T-helper 17 cell (primary cell): Measurements from ENCODE around the gene TTYH3. TPM values are rescaled to one million over a fixed set of nuclear protein-coding genes. Genes with fewer than 3 reads are reported as not detected.

ENCODE experiments used
- ATAC-seq: fragments of 150-1000 bp; cut with Tn5 transposase; 2 replicates; pipeline ENCODE4 v1.10.0; 2021; ENCODE audit warnings: mild to moderate bottlenecking, moderate library complexity
- DNase-seq, 3 donors: peaks; one replicate each; pipeline versions ENCODE4 v3.0.0 to v3.0.0-alpha.2; 2020 to 2021
- H3K9me3 ChIP-seq: one replicate; pipeline ENCODE4 v1.7.0; 2013; ENCODE audit warnings: low read length, mild to moderate bottlenecking; ENCODE audit not compliant: control insufficient read depth, poor library complexity, severe bottlenecking
- H3K27ac Mint-ChIP-seq: one replicate; pipeline ENCODE4 v1.8.0; 2022; ENCODE audit warnings: mild to moderate bottlenecking, moderate library complexity, mixed read lengths
- H3K27me3 Mint-ChIP-seq: one replicate; pipeline ENCODE4 v1.8.0; 2022; ENCODE audit warnings: mixed read lengths
- H3K36me3 Mint-ChIP-seq: one replicate; pipeline ENCODE4 v1.8.0; 2022; ENCODE audit warnings: low read depth, mixed read lengths
- H3K4me1 Mint-ChIP-seq: one replicate; pipeline ENCODE4 v1.8.0; 2022; ENCODE audit warnings: mild to moderate bottlenecking, mixed read lengths
- H3K4me3 Mint-ChIP-seq: one replicate; pipeline ENCODE4 v1.8.0; 2022; ENCODE audit warnings: mild to moderate bottlenecking, moderate library complexity, mixed read lengths
- total RNA-seq, 4 donors: library from RNA in 2 of 4; stranded (reverse) in 2 of 4; gene quantifications; one replicate each; pipeline ENCODE4 v1.2.3 and lab custom pipeline; 2022 to 2026

TTYH3 gene
- total RNA-seq, 2 donors from 2014 or later = 13.2 to 14.8 TPM

DNA sequence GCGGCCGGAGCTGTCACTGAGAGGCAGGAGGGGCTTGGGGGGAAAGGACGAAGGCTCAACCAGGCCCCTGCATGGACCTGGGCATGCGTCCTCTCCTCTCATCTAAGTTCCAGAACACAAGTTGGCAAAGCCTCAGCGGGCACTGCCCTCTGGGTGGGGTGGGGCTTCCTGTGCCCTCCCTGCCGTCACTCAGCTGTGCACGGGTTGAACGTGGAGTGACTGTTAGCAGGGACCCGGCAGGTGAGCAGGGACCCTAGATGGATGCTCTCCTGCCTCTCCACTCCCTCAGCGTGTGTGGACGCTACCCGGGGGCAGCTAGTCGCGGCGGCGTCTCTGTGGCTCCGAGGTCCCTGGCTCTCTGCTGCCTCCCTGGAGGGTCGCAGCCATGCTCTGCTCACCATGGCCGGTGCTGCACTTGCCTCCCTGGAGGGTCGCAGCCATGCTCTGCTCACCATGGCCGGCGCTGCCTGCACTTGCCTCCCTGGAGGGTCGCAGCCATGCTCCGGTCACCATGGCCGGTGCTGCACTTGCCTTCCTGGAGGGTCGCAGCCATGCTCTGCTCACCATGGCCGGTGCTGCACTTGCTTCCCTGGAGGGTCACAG is 36.4 kb upstream of the TTYH3 start:
- DNase-seq (no peak), ATAC-seq (no peak)
- Mint-ChIP-seq H3K27ac (no peak overlapping the region), H3K4me1 (peaks cover 2% of the 10 kb centered on the region), H3K27me3 (no peaks in the 10 kb centered on the region), H3K4me3 (no peak overlapping the region), H3K36me3 (no peaks in the 10 kb centered on the region)
- no peaks in the 10 kb centered on the region for H3K9me3 ChIP-seq

DNA sequence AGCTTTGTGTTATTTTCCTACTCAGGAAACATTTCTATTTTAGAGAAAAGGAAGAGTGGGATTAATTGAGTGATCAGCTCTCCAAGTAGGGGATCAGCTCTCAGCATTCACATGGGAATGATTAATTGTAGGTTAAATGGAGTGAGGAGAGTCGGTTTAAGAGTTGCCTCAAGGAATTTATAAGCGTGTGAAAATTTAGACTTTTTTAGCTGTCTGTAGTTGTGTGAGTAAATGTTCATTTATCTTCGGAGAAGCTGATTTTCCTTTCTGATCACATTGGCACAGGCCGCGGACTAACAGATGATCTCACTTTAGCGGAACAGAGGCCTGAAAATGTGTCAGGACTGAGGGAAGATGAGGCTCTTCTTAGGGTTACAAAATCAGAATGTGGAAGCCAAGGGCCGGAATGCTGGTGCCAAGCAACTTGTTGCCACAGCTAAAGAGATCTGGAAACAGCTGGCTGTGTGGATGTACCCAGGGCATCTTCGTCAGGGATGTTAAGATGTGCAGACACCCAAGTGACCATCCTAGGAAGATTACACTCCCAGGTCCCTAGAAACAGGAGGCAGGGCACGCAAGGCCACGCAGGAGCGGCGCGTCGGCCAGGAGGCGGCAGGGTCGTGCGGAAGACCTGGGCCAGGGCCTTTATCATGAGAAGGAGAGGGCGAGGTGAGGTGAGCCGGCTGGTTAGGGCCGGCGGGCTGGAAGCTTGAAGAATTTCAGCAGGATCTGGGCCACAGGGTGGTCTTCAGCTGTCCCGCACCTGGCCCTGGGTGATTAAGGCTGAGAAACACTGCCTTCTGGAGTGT is 35.1 kb upstream of the TTYH3 start:
- Mint-ChIP-seq H3K27ac (no peak overlapping the region), H3K4me3 (no peak overlapping the region), H3K4me1 (peaks cover 2% of the 10 kb centered on the region), H3K36me3 (no peaks in the 10 kb centered on the region), H3K27me3 (no peaks in the 10 kb centered on the region)
- ATAC-seq (no peak), DNase-seq (no peak)
- no peaks in the 10 kb centered on the region for H3K9me3 ChIP-seq

- no peaks in the 10 kb centered on the region for H3K9me3 ChIP-seq
- Mint-ChIP-seq H3K27ac (no peak overlapping the region), H3K27me3 (no peaks in the 10 kb centered on the region), H3K4me1 (peaks cover 4% of the 10 kb centered on the region), H3K4me3 (no peak overlapping the region), H3K36me3 (peaks cover 2% of the 10 kb centered on the region)
- no peak for ATAC-seq
- DNase-seq = no peak
Measured at GRCh38 chr7:2597273-2597640, 34.5 kb upstream of the TTYH3 start.

- no peaks in the 10 kb centered on the region for H3K27me3 Mint-ChIP-seq
- no peak for DNase-seq
- peaks cover 2% of the 10 kb centered on the region for H3K36me3 Mint-ChIP-seq
- no peak overlapping the region for H3K27ac Mint-ChIP-seq
- H3K9me3 ChIP-seq = no peaks in the 10 kb centered on the region
- no peak for ATAC-seq
- peaks cover 4% of the 10 kb centered on the region for H3K4me1 Mint-ChIP-seq
- H3K4me3 Mint-ChIP-seq = no peak overlapping the region
Measured at GRCh38 chr7:2598154-2598823, 33.5 kb upstream of the TTYH3 start.

DNA sequence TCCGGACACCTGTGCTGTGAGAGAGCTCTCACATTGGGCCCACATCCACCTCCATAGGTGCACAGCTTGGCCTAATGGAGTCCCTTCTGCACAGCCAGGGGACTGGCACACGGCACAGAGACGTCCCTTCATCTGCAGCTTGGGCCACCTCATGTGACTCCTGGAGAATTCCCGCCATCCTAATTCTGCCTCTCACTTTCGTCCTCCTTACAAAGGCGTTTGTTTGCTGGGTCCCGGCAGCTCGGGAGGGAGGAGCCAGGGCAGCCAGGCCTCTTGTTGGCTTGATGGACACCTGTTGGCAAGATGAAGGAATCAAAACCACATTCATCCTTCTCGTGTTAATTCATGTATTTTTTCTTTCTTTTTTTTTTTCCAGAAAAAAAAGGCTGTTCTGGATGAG is 30.7 kb upstream of the TTYH3 start:
- H3K9me3 ChIP-seq = no peaks in the 10 kb centered on the region
- H3K4me1 Mint-ChIP-seq = peaks cover 4% of the 10 kb centered on the region
- DNase-seq (no peak), ATAC-seq (no peak)
- H3K27ac Mint-ChIP-seq = no peak overlapping the region
- no peaks in the 10 kb centered on the region for H3K27me3 Mint-ChIP-seq
- H3K4me3 Mint-ChIP-seq = no peak overlapping the region
- H3K36me3 Mint-ChIP-seq = peaks cover 2% of the 10 kb centered on the region

GRCh38 chr7:2601907-2602306 is 29.9 kb upstream of the TTYH3 start:
- Mint-ChIP-seq H3K27me3 (no peaks in the 10 kb centered on the region), H3K27ac (no peak overlapping the region), H3K36me3 (peaks cover 2% of the 10 kb centered on the region), H3K4me3 (no peak overlapping the region), H3K4me1 (peaks cover 4% of the 10 kb centered on the region)
- ATAC-seq (no peak), DNase-seq (no peak)
- H3K9me3 ChIP-seq = no peaks in the 10 kb centered on the region

- no peaks in the 10 kb centered on the region for H3K9me3 ChIP-seq
- ATAC-seq (no peak), DNase-seq (no peak)
- Mint-ChIP-seq H3K4me3 (no peak overlapping the region), H3K27ac (no peak overlapping the region), H3K36me3 (peaks cover 2% of the 10 kb centered on the region), H3K4me1 (peaks cover 4% of the 10 kb centered on the region), H3K27me3 (no peaks in the 10 kb centered on the region)
Measured at GRCh38 chr7:2602406-2603043, 29.3 kb upstream of the TTYH3 start.

DNA sequence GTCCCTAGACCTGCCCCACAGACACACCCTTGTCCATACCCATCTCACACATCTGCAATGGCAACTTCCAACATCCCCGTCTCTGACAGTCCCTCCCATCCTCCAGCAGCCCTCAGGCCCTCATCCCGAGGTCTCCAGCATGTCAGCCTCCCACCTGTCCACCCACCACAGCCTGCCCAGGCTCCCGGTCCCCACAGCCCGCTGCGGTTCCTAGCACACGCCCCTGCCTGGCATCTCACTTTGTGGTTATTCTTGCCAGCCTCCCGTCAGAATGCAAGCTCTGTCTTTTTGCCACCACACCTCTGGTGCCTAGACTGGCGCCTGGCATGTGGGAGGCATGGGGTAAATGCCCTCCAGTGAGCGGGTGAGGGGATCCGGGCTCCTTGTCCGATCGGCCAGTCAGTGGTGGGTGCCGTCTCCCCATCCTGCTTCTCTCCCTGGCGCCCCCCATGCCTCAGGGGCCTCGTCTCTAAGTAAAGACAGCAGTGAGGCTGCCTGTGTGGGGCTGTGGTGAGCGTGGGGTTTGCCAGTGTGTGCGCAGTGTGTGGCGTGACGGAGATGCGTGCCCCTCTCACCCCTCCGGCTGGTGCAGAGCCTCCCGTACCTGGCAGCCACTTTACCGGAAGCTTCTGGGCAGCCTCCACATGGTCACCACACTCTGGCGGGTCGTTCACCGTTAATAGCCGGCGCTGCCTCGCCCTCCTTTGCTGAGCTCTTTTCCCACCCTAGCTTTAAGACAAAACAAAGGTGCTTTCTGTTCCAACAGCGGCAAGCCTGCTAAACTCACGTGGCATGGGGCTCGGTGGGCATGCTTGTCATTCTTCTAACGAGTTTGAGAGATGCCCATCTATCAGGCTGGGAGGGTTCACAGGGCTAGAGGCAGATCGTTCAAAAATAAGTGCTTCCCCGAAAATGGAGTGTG is 28.5 kb upstream of the TTYH3 start:
- peaks cover 7% of the 10 kb centered on the region for H3K4me1 Mint-ChIP-seq
- H3K9me3 ChIP-seq = no peaks in the 10 kb centered on the region
- H3K27ac Mint-ChIP-seq = no peak overlapping the region
- ATAC-seq (no peak), DNase-seq (no peak)
- H3K27me3 Mint-ChIP-seq = no peaks in the 10 kb centered on the region
- peaks cover 2% of the 10 kb centered on the region for H3K36me3 Mint-ChIP-seq
- no peak overlapping the region for H3K4me3 Mint-ChIP-seq

DNA sequence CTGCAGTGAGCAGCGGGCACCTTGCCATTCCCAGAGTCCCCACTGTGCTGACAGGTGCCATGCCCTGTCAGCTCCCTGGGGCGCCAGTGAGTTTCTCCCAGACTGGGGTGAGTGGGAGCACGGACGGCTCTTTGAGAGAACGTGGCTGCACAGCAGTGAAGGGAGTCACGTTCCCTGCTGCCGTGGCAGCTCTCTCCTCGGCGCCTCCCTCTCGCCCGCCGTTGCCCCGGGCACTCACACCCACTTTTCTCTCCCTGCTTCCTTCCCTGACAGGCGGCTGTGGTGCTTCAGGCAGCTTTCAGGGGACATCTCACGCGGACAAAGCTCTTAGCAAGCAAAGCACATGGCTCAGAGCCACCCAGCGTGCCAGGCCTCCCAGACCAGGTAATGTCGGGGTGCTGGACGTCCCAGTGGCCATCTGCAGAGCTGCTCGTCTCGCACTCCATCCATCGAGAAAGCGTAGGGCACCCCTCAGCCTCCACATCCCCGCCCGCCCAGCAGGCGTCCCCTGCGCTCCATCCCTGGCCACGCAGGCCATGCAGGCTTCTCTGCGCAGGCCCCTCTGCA is 27.1 kb upstream of the TTYH3 start:
- H3K27me3 Mint-ChIP-seq = no peaks in the 10 kb centered on the region
- no peaks in the 10 kb centered on the region for H3K9me3 ChIP-seq
- H3K4me3 Mint-ChIP-seq = no peak overlapping the region
- DNase-seq (no peak), ATAC-seq (no peak)
- H3K27ac Mint-ChIP-seq = no peak overlapping the region
- H3K4me1 Mint-ChIP-seq = peaks cover 9% of the 10 kb centered on the region
- peaks cover 2% of the 10 kb centered on the region for H3K36me3 Mint-ChIP-seq

DNA sequence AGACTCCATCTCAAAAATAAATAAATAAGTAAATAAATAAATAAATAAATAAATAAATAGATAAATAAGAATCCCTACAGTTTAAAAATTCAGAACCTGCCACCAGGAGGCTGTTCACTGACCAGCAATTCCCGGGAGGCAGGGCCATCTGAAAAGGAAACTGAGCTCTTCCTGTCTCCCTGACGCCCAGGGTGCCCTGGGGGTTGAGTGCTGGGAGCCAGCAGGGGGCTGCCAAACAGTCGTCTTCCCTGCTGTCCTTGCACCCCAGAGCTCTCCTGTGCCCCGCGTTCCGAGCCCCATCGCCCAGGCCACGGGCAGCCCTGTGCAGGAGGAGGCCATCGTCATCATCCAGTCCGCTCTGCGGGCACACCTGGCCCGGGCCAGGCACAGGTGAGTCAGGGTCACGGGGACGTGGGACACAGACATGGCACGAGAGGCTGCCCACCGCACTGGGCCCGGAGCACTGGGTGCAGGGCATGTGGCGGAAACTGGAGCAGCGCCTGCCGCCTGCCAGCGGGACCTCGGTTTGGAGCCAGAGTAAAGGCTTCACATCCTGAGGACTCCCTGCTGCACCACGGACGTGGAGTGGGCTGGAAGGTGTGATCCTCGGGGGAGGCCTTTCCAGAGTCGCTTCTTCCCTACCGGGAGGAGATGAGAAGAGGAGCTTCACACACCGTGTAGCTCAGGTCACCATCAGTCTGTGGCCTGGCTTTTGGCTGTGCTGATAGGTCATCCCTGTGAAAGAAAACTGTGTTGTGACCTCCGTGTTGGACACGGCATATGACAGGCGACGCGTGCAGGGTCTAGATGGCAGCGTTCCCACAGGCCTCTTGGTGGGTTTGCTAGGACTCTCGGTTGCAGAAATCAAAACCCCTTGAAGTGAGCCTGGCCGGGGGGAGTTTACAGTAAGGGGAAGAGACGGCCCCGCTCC is 25.9 kb upstream of the TTYH3 start:
- no peak for DNase-seq
- no peaks in the 10 kb centered on the region for H3K27me3 Mint-ChIP-seq
- no peak overlapping the region for H3K27ac Mint-ChIP-seq
- H3K4me3 Mint-ChIP-seq = no peak overlapping the region
- no peak for ATAC-seq
- H3K36me3 Mint-ChIP-seq = peaks cover 2% of the 10 kb centered on the region
- H3K4me1 Mint-ChIP-seq = peaks cover 11% of the 10 kb centered on the region
- no peaks in the 10 kb centered on the region for H3K9me3 ChIP-seq

GRCh38 chr7:2606539-2606936 is 25.2 kb upstream of the TTYH3 start:
- Mint-ChIP-seq H3K27me3 (no peaks in the 10 kb centered on the region), H3K36me3 (peaks cover 2% of the 10 kb centered on the region), H3K4me3 (no peak overlapping the region), H3K27ac (no peak overlapping the region), H3K4me1 (peaks cover 11% of the 10 kb centered on the region)
- no peaks in the 10 kb centered on the region for H3K9me3 ChIP-seq
- ATAC-seq = no peak
- DNase-seq = no peak
